Measurements from ENCODE around the gene EHMT2. TPM values are rescaled to one million over a fixed set of nuclear protein-coding genes. Genes with fewer than 3 reads are reported as not detected.

The EHMT2 gene
- total RNA-seq, 1 experiment from 2014 or later = 68.3 TPM

DNA sequence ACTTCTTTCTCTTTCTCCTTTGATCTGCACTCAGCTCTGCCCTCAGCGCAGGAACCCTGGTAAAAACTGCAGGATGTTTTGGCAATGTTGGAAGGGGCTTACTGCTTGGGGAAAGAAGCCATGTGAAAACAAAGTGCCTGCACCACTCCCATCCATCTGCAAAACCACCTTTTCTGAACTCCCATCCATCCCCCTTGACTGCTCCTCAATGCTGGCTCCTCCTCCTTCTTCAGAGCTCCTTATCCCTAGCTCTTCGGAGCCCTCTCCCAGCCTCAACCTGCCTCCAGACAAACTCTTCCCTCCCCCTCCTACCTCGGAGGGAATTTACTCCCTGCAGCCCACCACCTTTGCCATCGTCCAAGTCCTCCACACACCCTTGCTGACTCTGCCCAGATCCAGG lies 8.6 kb upstream of the EHMT2 start:
- no peak for DNase-seq
- no peaks in the 10 kb centered on the region for H3K27me3 ChIP-seq (ENCODE audit: insufficient read depth, low read depth)
- ChIA-PET CTCF (no interaction called here), POLR2A (ENCODE audit: unreplicated experiment) (no interaction called here)
- no peaks in the 10 kb centered on the region for H3K9me2 ChIP-seq (ENCODE audit: insufficient read depth)
- no peak overlapping the region for H3K27ac ChIP-seq
- H3K4me2 ChIP-seq = no peak overlapping the region
- TF ChIP-seq, protein P1, sequence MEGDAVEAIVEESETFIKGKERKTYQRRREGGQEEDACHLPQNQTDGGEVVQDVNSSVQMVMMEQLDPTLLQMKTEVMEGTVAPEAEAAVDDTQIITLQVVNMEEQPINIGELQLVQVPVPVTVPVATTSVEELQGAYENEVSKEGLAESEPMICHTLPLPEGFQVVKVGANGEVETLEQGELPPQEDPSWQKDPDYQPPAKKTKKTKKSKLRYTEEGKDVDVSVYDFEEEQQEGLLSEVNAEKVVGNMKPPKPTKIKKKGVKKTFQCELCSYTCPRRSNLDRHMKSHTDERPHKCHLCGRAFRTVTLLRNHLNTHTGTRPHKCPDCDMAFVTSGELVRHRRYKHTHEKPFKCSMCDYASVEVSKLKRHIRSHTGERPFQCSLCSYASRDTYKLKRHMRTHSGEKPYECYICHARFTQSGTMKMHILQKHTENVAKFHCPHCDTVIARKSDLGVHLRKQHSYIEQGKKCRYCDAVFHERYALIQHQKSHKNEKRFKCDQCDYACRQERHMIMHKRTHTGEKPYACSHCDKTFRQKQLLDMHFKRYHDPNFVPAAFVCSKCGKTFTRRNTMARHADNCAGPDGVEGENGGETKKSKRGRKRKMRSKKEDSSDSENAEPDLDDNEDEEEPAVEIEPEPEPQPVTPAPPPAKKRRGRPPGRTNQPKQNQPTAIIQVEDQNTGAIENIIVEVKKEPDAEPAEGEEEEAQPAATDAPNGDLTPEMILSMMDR (conservative IDR thresholded peaks at IDR 0.05) = no peak
- no peak for TF ChIP-seq EZH2 (IDR thresholded peaks at IDR 0.05; ENCODE audit: low read depth)
- no peak overlapping the region for H2AFZ ChIP-seq
- H3K4me1 ChIP-seq (replicated peaks; ENCODE audit: insufficient read depth) = peaks cover 24% of the 10 kb centered on the region; the same call in 1 of the 2 replicates
- no TSS peak for BruUV-seq (replicated peaks)
- peaks cover 32% of the 10 kb centered on the region for H3F3A ChIP-seq (ENCODE audit: insufficient read depth, low read depth)
- no peaks in the 10 kb centered on the region for H3K36me3 ChIP-seq (ENCODE audit: low read depth)
- intact Hi-C loops (cut with micrococcal nuclease; ENCODE audit: unreplicated experiment) = no loop called here
- no peaks in the 10 kb centered on the region for H4K20me1 ChIP-seq (ENCODE audit: insufficient read depth)
- no peaks in the 10 kb centered on the region for H3K9me3 ChIP-seq (ENCODE audit: insufficient read depth, low read depth)
- no peak overlapping the region for H3K4me3 ChIP-seq
- peaks cover 3% of the 10 kb centered on the region; the same call in 1 of the 2 replicates for H3K79me2 ChIP-seq (ENCODE audit: low read depth)

DNA sequence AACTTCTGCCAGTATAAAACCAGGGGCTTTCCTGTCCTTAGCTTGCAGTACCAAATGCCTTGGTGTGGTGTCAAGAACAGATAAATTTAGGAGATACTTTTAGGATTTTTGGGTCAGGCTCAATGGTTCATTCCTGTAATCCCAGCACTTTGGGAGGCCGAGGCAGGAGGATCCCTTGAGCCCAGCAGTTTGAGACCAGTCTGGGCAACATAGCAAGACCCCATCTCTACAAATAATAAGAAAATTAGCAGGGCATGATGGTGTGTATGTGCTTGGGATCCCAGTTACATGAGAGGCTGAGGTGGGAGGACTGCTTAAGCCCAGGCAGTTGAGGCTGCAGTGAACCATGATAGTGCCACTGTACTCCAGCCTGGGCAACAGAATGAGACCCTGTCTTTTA lies 7.5 kb upstream of the EHMT2 start:
- Histone ChIP-seq H3K4me2 (no peak overlapping the region), H4K20me1 (ENCODE audit: insufficient read depth) (no peaks in the 10 kb centered on the region), H3K9me2 (ENCODE audit: insufficient read depth) (no peaks in the 10 kb centered on the region), H3K27ac (no peak overlapping the region), H3F3A (ENCODE audit: insufficient read depth, low read depth) (peaks cover 24% of the 10 kb centered on the region), H3K4me3 (no peak overlapping the region), H3K79me2 (ENCODE audit: low read depth) (peaks cover 6% of the 10 kb centered on the region; the same call in 1 of the 2 replicates), H3K27me3 (ENCODE audit: insufficient read depth, low read depth) (no peaks in the 10 kb centered on the region), H3K36me3 (ENCODE audit: low read depth) (no peaks in the 10 kb centered on the region), H3K9me3 (ENCODE audit: insufficient read depth, low read depth) (no peaks in the 10 kb centered on the region), H3K4me1 (replicated peaks; ENCODE audit: insufficient read depth) (peaks cover 18% of the 10 kb centered on the region; the same call in 1 of the 2 replicates), H2AFZ (no peak overlapping the region)
- POLR2A ChIA-PET (ENCODE audit: unreplicated experiment) = no interaction called here
- no TSS peak for BruUV-seq (replicated peaks)
- intact Hi-C loops (cut with micrococcal nuclease; ENCODE audit: unreplicated experiment) = no loop called here
- CTCF ChIA-PET = no interaction called here
- DNase-seq = no peak
- TF ChIP-seq, protein P1 (conservative IDR thresholded peaks at IDR 0.05) = no peak
- TF ChIP-seq EZH2 (IDR thresholded peaks at IDR 0.05; ENCODE audit: low read depth) = no peak

DNA sequence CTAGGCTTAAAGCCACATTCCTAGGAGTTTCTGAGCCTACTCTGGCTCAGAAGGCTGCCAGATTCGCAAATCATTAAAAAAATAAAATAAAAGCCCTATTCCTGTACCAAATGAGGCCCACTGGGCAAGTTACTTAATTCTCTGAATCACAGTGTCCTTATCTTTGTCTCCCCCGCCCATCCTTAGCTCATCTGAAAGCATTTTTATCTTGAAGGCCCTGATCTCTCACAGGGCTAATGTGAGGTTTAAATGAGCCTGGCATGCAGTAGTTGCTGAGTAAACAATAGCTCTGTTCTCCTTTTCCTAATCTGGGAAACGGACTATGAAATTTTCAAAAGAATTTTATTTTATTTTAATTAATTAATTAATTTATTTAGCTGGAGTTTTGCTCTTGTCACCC lies 6.5 kb upstream of the EHMT2 start:
- H3K36me3 ChIP-seq (ENCODE audit: low read depth) = no peaks in the 10 kb centered on the region
- no peak for TF ChIP-seq EZH2 (IDR thresholded peaks at IDR 0.05; ENCODE audit: low read depth)
- TF ChIP-seq, protein P1 (conservative IDR thresholded peaks at IDR 0.05) = no peak
- DNase-seq = no peak
- no peak overlapping the region for H2AFZ ChIP-seq
- no peak overlapping the region for H3K4me3 ChIP-seq
- H3K9me2 ChIP-seq (ENCODE audit: insufficient read depth) = no peaks in the 10 kb centered on the region
- CTCF ChIA-PET = interaction anchor here (0.6 kb wide), 1 partner anchor 10 kb away, joined by 5 read pairs; no protein-coding TSS in a partner anchor
- H3K4me2 ChIP-seq = no peak overlapping the region
- peaks cover 9% of the 10 kb centered on the region; the same call in 1 of the 2 replicates for H3K79me2 ChIP-seq (ENCODE audit: low read depth)
- peaks cover 22% of the 10 kb centered on the region for H3F3A ChIP-seq (ENCODE audit: insufficient read depth, low read depth)
- H4K20me1 ChIP-seq (ENCODE audit: insufficient read depth) = no peaks in the 10 kb centered on the region
- H3K27ac ChIP-seq = no peak overlapping the region
- intact Hi-C loops (cut with micrococcal nuclease; ENCODE audit: unreplicated experiment) = loop anchor here (2.0 kb wide), 1 partner anchor 49 kb away; no protein-coding TSS in a partner anchor
- H3K4me1 ChIP-seq (replicated peaks; ENCODE audit: insufficient read depth) = peaks cover 22% of the 10 kb centered on the region; the same call in 1 of the 2 replicates
- POLR2A ChIA-PET (ENCODE audit: unreplicated experiment) = no interaction called here
- no peaks in the 10 kb centered on the region for H3K9me3 ChIP-seq (ENCODE audit: insufficient read depth, low read depth)
- no TSS peak for BruUV-seq (replicated peaks)
- H3K27me3 ChIP-seq (ENCODE audit: insufficient read depth, low read depth) = no peaks in the 10 kb centered on the region
